NCI-H510A (cell line): ENCODE results near the gene GOLM1.

Experiments used
- DNase-seq: peaks from one replicate; lab custom pipeline; 2025; lab: John Stamatoyannopoulos, UW

Gene GOLM1

DNA sequence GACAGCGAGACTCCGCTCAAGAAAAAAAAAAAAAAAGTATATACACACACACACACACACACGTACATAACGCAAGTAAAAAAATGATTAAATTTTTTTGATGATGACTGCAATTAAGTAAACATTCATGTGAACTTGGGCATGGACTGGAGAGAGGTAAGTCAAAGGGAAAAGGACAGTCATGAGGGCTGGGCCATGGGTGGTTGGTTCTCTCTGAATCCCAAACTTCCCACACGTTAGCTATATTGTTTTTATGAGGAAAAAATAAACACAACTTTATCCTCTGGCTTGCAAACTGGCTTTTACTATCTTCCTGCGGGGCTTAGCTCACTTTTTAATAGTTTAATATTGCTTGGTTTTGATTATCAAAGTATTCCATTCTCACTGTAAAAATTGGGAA lies 53.7 kb downstream of the GOLM1 start:
- no peak for DNase-seq

DNA sequence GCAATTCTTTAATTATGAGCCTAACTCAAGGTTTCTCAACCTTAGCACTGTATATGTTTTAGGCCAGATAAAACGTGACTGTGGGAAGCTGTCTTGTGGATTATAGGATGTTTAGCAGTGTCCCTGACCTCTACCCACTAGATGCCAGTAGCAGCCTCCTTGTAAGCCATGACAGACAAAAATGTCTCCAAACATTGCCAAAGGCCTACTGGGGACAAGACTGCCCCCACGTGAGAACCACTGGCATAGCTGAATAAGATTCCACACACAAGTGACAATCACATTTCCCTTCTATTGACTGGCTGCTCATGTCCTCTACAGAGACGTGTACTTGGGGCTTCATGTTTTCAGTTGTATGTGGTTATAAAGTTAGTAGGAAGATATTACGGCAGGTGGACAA lies 55.4 kb downstream of the GOLM1 start:
- no peak for DNase-seq

DNA sequence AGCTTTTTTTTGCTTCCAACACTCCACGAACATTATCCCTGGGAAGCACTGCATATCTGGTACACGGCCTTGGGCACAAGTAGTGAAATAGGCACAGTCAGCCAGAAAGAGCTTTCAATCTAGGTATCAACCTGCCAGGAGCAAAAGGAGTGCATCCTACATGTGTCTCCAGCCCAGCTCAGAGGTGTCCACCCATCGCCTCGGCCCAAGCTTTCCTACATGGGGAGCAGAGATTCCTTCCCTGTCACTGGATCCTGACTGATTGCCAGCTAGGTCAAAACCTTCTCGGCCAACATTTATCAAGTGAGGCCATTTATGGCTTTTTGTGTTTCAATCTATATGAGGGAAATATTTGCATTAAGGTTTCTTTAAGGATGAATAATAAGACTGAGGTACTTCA lies 55.8 kb downstream of the GOLM1 start:
- no peak for DNase-seq

DNA sequence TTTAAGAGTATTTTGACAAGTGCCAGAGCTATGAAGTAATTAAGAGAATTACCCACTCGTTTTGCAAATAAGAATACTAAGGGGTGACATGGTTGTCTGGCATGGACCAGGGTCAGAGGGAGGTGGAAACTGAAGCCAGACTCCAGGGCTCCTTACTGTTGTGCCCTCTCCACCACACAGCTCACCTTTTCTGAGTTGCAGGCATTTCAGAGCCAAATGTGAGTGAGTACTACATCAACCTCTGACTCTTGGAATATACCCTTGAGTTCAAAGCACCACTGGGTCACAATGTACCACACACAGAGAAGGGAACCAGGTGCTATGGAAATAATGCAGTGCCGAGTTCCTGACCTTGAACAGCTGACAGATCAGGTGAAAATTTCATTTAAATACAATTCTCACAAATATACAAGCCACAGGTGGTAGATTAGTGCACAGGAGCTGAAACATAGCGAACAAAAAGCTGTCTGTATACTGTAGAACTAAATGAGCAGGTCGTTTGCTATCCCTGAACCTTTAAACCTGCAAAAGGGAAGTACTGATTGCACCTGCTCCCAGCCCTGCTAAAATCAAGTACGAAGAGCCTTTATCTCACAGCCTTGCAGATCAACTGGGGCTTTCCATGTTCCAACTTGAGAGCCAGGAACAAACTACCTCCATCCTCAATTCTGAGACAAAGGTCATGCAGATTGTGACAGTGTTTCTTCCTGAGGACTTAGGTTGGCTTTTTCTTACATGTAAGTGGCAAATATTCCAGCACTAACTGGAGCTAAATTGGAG lies 57.0 kb downstream of the GOLM1 start:
- no peak for DNase-seq

DNA sequence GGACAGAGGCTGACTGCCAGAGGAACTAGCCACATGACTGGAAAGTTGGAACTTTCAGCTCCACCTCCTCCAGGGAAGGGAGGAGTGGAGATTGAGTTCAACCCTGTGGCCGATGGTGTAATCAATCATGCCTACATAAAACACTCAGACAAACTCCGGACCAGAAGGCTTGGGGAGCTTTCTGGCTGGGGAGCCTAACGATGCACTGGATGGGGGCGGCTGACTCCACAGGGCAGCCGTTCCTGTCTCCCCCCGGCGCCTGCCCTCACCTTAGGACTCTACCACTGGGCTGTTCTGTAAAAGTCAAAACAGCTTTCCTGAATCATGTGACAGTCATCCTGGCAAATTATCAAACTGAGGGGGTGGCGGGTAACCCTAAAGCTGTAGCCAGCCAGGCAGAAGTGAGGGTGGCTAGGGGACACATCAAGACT lies 58.0 kb downstream of the GOLM1 start:
- DNase-seq = no peak

DNA sequence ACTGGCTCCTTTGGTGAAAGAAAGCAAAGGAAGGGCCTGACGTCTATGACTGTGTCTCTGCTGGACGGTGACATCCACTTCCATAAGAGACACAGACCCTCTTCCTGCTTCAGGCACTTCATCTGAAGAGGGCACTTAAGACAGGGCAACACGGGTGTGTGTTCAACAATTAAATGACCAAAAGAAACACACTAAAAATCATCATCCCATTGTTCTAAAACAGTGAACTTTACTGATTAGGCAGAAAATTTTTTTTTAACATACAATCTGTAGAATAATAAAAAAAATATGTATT lies 58.5 kb downstream of the GOLM1 start:
- no peak for DNase-seq

DNA sequence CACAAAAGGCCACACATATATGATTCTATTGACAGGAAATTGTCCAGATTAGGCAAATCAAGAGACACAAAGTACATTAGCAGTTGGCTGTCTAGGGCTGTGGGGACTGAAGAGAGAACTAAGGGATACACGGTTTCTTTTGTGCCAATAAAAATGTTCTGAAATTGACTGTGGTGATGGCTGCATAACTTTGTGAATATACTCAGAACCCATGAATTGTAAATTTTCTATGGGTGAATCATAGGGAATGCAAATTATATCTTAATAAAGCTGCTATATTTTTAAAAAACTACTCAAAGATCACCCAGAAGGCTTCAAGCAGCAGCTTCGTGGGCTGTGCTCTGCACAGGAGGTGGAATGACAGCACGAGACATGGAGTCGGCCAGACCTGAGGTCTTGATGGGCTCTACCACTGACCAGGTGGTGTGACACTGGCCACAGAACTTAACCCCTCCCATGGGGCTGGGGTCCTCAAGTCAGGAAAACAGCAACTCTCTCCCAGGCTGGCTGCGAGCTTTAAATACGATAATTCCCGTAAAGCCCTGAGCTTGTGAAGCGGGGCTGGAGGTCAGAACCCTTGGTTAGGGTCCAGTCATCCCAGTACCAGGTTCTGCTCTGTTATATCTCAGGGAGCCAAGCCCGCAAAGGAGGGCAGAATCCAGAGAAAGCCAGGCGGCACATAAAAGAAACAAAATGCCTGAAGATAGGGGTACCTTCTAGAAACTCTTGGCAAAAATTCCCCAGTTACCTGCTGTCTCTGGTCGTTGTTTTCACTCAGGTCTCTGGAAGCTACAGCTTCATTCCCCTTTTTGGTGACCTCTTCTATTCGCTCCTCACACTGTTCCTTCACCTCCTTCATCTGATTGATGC lies 59.1 kb downstream of the GOLM1 start:
- no peak for DNase-seq

DNA sequence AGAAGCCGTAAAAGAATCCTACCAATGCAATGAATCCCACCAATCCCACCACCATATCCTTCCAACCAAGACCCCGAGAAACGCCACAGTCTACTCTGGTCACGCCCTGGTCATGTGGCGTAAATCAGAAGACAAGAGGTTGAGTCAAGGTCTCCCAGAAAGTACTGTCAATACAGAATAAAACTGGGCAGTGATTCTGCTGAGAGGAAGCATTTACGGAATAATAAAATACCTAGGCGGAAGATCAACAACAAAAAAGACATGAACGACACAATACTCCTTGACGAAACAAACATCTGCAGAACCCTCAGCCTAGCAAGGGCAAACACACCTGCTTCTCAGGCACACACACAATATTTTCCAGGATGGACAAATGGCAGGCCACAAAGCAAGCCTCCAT lies 62.8 kb downstream of the GOLM1 start:
- DNase-seq = no peak

DNA sequence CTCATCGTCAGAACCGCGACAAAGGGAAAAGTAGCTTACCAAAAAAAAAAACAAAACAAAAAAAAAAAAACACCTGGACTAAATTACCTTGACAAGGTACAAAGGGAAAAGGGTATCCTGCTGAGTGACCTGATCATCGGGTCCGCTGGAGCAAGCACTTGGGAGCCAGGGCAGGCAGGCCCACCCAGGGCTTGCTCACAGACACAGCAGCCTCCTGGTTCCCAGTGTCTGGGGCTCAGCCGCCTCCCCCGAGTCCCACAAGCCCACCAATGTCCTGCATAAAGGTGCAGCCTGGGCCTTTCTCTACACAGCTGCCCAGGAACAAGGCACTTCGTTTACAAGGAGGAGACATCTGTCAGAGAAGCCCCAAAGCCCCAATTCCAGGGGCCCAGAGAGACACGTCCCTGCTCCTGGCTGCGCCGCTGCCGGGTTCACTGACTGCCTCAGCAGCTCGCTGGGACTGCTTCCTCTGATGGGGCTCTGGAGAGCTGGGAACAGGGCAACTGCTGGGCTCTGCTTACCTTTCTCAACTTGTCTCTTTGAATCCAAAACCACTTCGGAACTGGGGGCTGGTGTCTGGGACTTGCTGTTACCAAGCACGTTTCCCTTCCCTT lies 63.4 kb downstream of the GOLM1 start:
- DNase-seq = no peak

DNA sequence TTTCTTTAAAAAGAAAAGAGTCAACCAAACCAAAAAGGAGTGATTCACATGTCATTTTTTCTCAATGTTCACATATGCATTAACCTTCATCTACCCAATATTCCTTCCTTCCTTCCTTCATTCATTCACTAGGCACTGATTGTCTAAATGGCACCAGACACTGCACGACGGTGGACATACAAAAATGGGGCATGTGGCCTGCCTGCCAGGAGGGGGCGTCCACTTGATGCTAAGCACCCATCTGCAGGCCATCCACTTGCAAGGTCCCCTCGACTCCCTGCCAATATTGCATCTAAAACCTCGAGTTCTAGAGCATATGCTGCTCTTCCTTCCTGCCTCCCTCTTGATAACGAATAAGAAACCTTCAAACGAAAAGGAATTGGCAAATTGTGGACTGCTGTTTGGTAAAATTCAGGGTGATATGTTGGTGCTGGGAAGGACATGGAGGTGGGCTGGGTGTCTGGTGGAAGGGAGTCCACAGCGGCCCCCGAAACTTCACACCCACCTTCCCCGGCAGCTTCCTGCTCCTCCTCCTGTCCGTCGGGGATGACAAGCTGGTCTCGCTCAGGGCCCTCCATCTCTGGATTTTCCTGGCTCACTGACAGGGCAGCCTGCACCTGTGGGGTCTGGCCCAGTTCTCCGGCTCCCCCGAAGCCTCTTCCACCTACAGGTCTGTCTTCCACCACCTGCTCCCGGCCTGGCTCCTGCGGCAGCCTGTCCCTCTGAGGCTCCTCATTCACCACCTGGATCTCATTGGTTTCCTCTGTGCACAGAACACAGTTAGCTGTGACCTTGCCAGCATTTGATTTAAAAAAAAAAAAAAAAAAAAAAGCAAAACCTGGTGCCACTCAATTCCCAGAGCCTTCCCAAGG lies 64.3 kb downstream of the GOLM1 start:
- DNase-seq = peak; percentile 7

DNA sequence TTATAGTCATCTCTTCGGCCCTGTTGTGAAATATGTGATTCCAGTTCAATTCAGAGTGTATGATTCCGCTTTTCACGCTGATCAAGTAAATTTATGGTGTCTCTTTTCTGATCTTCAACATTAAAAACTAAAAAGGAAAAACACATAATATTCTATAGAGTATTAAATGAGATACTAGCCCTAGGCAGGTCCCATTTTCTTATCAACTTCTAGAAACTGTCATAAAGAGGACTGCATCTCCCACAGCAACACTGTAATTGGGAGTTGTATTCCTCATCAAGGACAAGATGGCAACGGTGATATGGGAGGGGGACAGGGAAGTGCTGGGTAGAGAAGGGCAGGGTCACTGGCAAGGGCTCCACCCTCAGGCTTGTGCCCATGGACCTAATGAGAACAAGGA lies 71.6 kb downstream of the GOLM1 start:
- DNase-seq = no peak

DNA sequence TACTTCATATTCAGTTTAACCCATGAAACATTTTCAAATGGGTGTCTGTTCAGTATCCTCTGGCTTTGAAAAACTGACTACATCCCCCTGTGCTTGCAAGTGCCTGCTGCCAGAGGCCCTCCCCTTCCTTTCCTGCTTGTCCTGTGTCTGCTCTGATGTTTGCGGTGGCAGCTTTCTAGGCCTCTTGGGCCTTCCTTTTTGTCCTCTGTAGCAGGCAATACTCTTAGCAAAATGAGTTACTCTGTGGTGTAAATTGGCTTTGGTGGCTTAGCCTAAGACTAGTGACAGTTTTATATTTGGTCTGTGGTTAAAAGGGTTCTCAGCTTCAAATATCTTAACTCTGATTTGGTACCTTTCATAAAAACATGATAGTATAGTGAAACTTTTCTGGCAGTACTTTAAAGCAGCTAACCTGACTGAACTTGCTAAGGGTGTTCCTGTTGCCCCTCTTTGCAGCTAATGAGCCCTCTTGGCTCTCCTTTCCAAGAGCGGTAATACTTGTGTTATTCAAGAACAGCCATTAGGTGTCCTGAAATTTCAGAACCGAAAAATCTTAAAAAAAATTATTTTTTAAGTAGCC lies 76.6 kb downstream of the GOLM1 start:
- no peak for DNase-seq

DNA sequence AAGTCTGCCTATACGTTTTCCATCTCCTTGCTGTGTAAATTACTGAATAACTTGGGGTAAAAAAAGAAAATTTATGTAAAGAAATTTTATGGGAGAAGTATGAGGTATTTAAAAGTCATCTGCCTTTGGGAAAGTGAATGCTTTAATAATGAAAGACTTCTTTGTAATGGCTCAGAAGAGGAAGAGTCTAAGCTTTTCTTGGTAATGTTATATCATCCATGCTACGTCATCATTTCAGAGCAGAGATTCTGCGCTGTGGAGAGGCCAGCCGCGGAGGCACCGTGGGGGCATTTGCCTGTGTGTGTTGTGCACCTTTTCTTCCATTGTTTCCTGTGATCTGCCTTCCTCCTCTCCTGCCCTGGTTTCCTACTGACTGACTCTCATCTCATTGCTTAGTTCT lies 78.2 kb downstream of the GOLM1 start:
- DNase-seq = no peak

DNA sequence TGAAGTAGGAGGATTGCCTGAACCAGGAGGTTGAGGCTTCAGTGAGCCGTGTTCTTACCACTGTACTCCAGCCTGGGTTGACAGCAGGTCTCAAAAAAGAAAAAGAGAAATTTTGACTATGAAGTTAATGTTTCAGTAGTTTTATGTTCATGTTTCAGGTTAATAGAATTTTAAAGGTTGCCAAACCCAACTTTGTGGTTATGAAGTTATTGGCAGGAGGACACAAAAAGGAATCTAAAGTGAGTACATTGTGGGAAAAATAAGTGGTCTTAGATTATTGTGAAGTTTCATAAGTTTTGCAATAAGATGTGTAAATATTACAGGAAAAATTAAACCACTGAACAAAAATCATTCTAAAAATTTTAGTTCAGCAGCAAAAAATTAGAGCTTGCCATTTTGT lies 78.6 kb downstream of the GOLM1 start:
- no peak for DNase-seq

DNA sequence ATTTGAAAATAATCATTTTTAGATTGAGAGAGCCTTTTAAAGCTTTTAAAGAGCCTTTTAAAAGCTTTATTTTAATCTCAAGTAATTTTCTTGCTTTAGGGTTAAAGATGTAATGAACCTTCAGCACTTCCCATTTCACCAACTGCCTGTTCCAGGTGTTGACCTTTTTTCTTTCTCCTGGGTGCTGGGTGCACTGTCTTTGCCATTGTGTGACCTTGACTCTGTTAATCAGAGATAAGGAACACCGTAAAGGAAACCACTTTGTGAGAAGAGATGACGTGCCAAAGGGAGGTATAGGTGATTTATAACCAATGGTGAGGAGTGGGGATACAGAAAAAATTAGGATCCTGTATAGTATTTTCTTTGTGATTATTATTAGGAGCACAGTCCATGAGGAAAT lies 90.2 kb downstream of the GOLM1 start:
- DNase-seq = no peak

DNA sequence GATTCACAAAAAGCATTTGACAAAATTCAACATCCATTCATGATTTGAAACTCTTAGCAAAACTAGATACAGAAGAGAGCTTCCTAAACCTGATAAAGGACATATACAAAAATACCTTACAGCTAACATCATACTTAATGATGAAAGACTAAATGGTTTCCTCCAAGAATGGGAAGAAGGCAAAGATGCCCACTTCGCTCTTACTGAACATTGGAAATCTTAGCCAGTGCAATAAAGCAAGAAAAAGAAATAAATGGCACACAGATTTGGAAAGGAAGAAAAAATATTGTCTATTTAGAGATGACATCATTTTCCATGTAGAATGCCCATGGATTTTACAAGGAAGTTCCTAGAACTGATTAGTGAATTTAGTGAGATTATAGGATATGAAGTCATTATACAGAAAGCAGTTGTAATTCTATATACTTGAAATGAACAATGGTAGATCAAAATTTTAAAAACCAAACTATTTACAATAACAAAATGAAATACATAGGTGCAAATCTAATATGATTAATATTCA lies 94.0 kb downstream of the GOLM1 start:
- DNase-seq = no peak

DNA sequence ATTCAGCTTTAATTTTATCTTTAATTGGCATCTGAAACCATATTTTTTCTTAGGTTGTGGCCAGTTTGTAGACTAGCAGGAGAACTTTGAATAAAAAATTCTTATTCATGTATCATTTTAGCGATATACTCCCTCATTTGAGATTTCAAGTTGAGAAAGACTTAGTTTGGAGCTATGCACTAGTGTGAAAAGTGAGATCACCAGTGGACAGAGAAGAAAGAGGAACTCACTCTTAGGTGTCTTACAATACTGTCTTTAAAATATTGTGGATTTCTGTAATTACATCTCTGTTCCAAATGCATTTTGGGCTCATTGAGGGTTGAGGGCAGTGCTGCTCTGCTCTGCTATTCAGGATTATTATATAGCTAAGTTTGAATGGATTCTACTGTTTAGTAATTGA lies 103.8 kb downstream of the GOLM1 start:
- DNase-seq = no peak

DNA sequence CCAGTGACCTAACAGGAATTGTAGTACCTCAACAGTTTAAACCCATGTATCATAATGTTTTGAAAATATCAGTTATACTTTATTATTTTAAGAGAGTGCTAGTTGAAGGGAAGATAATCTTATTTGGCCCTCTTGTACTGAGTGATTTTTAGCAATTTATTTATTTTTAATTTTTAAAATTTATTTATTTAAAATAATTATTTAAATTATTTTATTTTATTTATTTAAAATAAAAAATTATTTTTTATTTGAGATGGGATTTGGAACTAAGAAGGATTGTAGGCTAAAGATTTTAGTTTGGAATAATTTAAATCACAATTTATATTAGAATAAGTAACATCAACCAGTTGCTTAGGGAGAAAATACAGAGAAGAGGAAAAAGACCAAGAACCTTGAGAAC lies 104.3 kb downstream of the GOLM1 start:
- DNase-seq = no peak

DNA sequence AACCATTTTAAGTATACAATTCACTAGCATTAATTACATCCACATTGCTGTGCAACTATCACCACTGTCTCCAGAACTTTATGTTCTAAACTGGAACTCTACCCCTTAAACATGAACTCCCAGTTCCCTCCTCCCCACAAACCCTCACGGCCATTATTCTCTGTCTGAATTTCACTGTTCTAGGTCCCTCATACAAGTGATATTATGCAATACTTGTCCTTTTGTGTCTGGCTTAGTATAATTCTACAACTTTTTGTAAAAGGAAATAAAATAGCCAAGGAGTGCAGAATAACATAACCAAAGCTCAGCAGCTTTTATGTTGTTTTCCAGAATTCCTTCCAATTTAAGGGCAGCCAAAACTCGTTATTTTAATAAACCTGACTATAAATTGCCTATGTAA lies 105.2 kb downstream of the GOLM1 start:
- DNase-seq = no peak

DNA sequence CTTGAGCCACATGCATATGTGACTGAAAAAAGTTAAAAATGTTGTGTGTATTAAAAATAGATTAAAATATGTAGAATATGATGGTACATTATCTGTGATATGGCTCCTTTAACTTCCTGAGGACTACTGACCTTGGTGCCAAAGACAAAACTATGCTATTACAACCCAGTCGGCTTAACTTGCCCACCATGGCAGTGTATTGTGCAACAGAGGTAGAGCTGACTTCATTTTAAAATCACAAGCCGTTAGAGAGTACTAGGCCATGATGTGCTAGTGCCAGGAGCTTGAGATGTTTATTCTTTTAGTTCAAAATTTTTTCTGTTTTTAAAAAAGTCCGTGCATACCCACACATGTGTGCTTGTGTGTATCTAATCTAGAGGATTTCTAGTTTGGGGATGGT lies 112.1 kb downstream of the GOLM1 start:
- DNase-seq = no peak

DNA sequence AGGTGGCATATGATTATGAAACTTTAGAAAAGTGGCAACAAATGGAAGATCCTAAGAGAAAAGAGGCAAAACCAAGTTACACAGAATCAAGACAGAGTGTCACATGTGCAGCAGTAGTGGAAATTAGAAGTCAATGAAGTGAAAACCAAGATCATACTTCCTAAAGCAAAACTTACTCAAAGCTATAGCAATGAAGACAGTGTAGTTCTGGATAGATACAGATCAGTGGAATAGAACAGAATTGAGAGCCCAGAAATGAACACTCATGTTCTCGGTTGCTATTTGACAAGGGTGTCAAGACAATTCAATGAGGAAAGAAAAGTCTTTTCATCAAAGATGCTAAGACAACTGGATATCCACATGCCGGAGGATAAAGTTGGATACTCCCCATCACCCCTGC lies 114.9 kb downstream of the GOLM1 start:
- DNase-seq = no peak

DNA sequence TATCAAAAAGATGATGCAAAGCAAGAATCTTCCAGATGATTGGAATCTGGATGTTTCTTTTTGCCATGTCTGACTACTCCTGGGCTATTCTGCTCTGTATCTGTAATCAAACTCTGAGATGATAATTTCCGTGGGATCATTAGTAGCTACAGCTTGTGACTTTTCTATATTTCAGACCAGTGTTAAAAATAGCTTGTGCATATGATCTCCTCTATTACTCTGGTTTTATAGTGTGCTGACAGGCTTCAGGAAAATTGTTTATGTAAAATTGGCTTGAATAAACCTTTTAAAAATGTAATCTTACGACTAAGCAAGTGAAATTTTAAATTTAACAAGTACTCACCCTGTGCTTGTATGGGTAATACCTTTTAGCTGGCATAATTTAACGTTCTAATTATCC lies 118.0 kb downstream of the GOLM1 start:
- DNase-seq = no peak
